ENCODE measurements around the gene CUTA.

The CUTA gene

GRCh38 chr6:33417903-33418689, at the start of gene CUTA:
Gene CUTA, minus strand, starts transcription at chr6:33418107. Its CDS starts 107 bp downstream, at chr6:33418000.
- peak; percentile 87 to 100 (median 100) for DNase-seq

- DNase-seq: no peak
These were observed 49.2 kb upstream of the CUTA start for GRCh38 chr6:33467091-33467490.

GRCh38 chr6:33466075-33466735, 48.3 kb upstream of the CUTA start:
- no peak for DNase-seq

- no peak for DNase-seq
These were observed 41.3 kb upstream of the CUTA start for GRCh38 chr6:33459226-33459625.

GRCh38 chr6:33458676-33459075, 40.8 kb upstream of the CUTA start:
- no peak for DNase-seq

- DNase-seq: no peak
These were observed 38.2 kb upstream of the CUTA start for GRCh38 chr6:33456156-33456555.

- DNase-seq: no peak
These were observed 37.1 kb upstream of the CUTA start for GRCh38 chr6:33455051-33455450.

- peak; percentile 74 to 98 (median 95) for DNase-seq
These were observed 36.4 kb upstream of the CUTA start, which contains the start of gene ZBTB9 for GRCh38 chr6:33454009-33454946. Gene ZBTB9, plus strand, starts transcription at chr6:33454576. Its CDS starts 525 bp downstream, at chr6:33455101.

- DNase-seq: no peak
These were observed 35.6 kb upstream of the CUTA start for GRCh38 chr6:33453393-33454008.

GRCh38 chr6:33452496-33452895, 34.6 kb upstream of the CUTA start:
- no peak for DNase-seq

- DNase-seq: no peak
These were observed 33.7 kb upstream of the CUTA start for GRCh38 chr6:33451606-33452005.

- DNase-seq: no peak
These were observed 32.5 kb upstream of the CUTA start for GRCh38 chr6:33450434-33450833.

- DNase-seq: no peak
These were observed 28.4 kb upstream of the CUTA start for GRCh38 chr6:33446356-33446755.

GRCh38 chr6:33445119-33445603, 27.3 kb upstream of the CUTA start:
- DNase-seq: no peak

- no peak for DNase-seq
These were observed 26.0 kb upstream of the CUTA start for GRCh38 chr6:33443619-33444504.

- no peak for DNase-seq
These were observed 25.1 kb upstream of the CUTA start for GRCh38 chr6:33443025-33443424.

- DNase-seq: no peak
These were observed 24.4 kb upstream of the CUTA start for GRCh38 chr6:33442283-33442682.

GRCh38 chr6:33441457-33441856, 23.6 kb upstream of the CUTA start:
- DNase-seq: no peak

- no peak for DNase-seq
These were observed 22.9 kb upstream of the CUTA start for GRCh38 chr6:33440649-33441309.
